ENCODE data around the gene ARHGAP31.

The ARHGAP31 gene

GRCh38 chr3:119364401-119364800, 70.2 kb downstream of the ARHGAP31 start:
- no peak for TF ChIP-seq REST (IDR thresholded peaks at IDR 0.05; ENCODE audit: insufficient read depth in 1 of 2, low read depth in 2 of 2, low read length in 2 of 2)
- no peak for TF ChIP-seq TAF1 (IDR thresholded peaks at IDR 0.05; ENCODE audit: borderline replicate concordance, insufficient read depth, low read length)
- no peak for TF ChIP-seq SIN3A (IDR thresholded peaks at IDR 0.05; ENCODE audit: borderline replicate concordance, insufficient read depth, low read length)
- TF ChIP-seq POLR2AphosphoS5 (IDR thresholded peaks at IDR 0.05; ENCODE audit: low read depth, low read length) = no peak
- TF ChIP-seq FOXP2 (optimal IDR thresholded peaks at IDR 0.05; ENCODE audit: borderline replicate concordance, extremely low read depth, extremely low read length, insufficient read depth) = no peak

- TF ChIP-seq TAF1 (IDR thresholded peaks at IDR 0.05; ENCODE audit: borderline replicate concordance, insufficient read depth, low read length) = no peak
- TF ChIP-seq REST (IDR thresholded peaks at IDR 0.05; ENCODE audit: insufficient read depth in 1 of 2, low read depth in 2 of 2, low read length in 2 of 2) = 0 out of 4 replicates have a peak, but pooled peaks of 1 of the 2 experiments have one; percentile 43
These were observed 71.2 kb downstream of the ARHGAP31 start for GRCh38 chr3:119365418-119365817.

GRCh38 chr3:119367000-119367399, 72.8 kb downstream of the ARHGAP31 start:
- TF ChIP-seq REST (IDR thresholded peaks at IDR 0.05; ENCODE audit: insufficient read depth in 1 of 2, low read depth in 2 of 2, low read length in 2 of 2) = no peak

- TF ChIP-seq SIN3A (IDR thresholded peaks at IDR 0.05; ENCODE audit: borderline replicate concordance, insufficient read depth, low read length) = no peak
- TF ChIP-seq REST (IDR thresholded peaks at IDR 0.05; ENCODE audit: insufficient read depth in 1 of 2, low read depth in 2 of 2, low read length in 2 of 2) = no peak
- no peak for TF ChIP-seq FOXP2 (optimal IDR thresholded peaks at IDR 0.05; ENCODE audit: borderline replicate concordance, extremely low read depth, extremely low read length, insufficient read depth)
- TF ChIP-seq TAF1 (IDR thresholded peaks at IDR 0.05; ENCODE audit: borderline replicate concordance, insufficient read depth, low read length) = no peak
- no peak for TF ChIP-seq POLR2AphosphoS5 (IDR thresholded peaks at IDR 0.05; ENCODE audit: low read depth, low read length)
These were observed 74.1 kb downstream of the ARHGAP31 start for GRCh38 chr3:119368298-119368697.

- TF ChIP-seq FOXP2 (optimal IDR thresholded peaks at IDR 0.05; ENCODE audit: borderline replicate concordance, extremely low read depth, extremely low read length, insufficient read depth) = no peak
- TF ChIP-seq REST (IDR thresholded peaks at IDR 0.05; ENCODE audit: insufficient read depth in 1 of 2, low read depth in 2 of 2, low read length in 2 of 2) = no peak
- no peak for TF ChIP-seq POLR2AphosphoS5 (IDR thresholded peaks at IDR 0.05; ENCODE audit: low read depth, low read length)
- no peak for TF ChIP-seq TAF1 (IDR thresholded peaks at IDR 0.05; ENCODE audit: borderline replicate concordance, insufficient read depth, low read length)
- no peak for TF ChIP-seq SIN3A (IDR thresholded peaks at IDR 0.05; ENCODE audit: borderline replicate concordance, insufficient read depth, low read length)
These were observed 80.9 kb downstream of the ARHGAP31 start for GRCh38 chr3:119375106-119375505.

Data from PFSK-1 (cell line).